Fibroblast of villous mesenchyme (primary cell): ENCODE data around the gene MICALL2. TPM values are rescaled to one million over a fixed set of nuclear protein-coding genes. Genes with fewer than 3 reads are reported as not detected.

Experiments used
- DNase-seq: peaks from one replicate; pipeline ENCODE4 v3.0.0-alpha.2; 2010; ENCODE audit warnings: low read depth
- H3K4me3 ChIP-seq: 2 replicates; pipeline ENCODE4 v1.5.1; 2011; ENCODE audit warnings: low read depth, mild to moderate bottlenecking, low read length
- CTCF ChIP-seq: IDR thresholded peaks from 2 replicates; pipeline ENCODE4 v1.5.1; 2012; ENCODE audit warnings: low read depth, mild to moderate bottlenecking, low read length; ENCODE audit not compliant: insufficient read depth
- total RNA-seq: library from RNA; depleted of rRNA; stranded (reverse); fragments of >200 nt; gene quantifications from 2 replicates; pipeline ENCODE4 v1.2.3, GENCODE V29; 2012

MICALL2 gene
- total RNA-seq, 1 donor, result 34.5 TPM

- no peak for DNase-seq
- no peak for TF ChIP-seq CTCF
- H3K4me3 ChIP-seq, result no peak overlapping the region
Measured at GRCh38 chr7:1492640-1493039, 33.4 kb upstream of the MICALL2 start.

- DNase-seq, result no peak
- TF ChIP-seq CTCF, result no peak
- no peak overlapping the region for H3K4me3 ChIP-seq
Measured at GRCh38 chr7:1492221-1492620, 33.0 kb upstream of the MICALL2 start.

- no peak for TF ChIP-seq CTCF
- DNase-seq, result no peak
- H3K4me3 ChIP-seq, result no peak overlapping the region
Measured at GRCh38 chr7:1490837-1491236, 31.6 kb upstream of the MICALL2 start.

GRCh38 chr7:1489336-1489735 lies 30.1 kb upstream of the MICALL2 start:
- no peak overlapping the region for H3K4me3 ChIP-seq
- no peak for TF ChIP-seq CTCF
- DNase-seq, result no peak

GRCh38 chr7:1488016-1488415 lies 28.7 kb upstream of the MICALL2 start:
- no peak overlapping the region for H3K4me3 ChIP-seq
- TF ChIP-seq CTCF, result no peak
- DNase-seq, result no peak

GRCh38 chr7:1487466-1487865 lies 28.2 kb upstream of the MICALL2 start:
- no peak for DNase-seq
- no peak for TF ChIP-seq CTCF
- no peak overlapping the region for H3K4me3 ChIP-seq

GRCh38 chr7:1486571-1486970 lies 27.3 kb upstream of the MICALL2 start:
- no peak for TF ChIP-seq CTCF
- no peak for DNase-seq
- H3K4me3 ChIP-seq, result no peak overlapping the region
